GM10847 (cell line): Measurements from ENCODE around the gene RIBC1.

Source experiments
- POLR2A ChIP-seq: IDR thresholded peaks from 2 replicates; pipeline ENCODE4 v1.6.1; 2011; ENCODE audit not compliant: insufficient read length; ENCODE audit errors: extremely low read depth

The RIBC1 gene

GRCh38 chrX:53430231-53430630 is 7.6 kb downstream of the RIBC1 start:
- TF ChIP-seq POLR2A = no peak

GRCh38 chrX:53433651-53434639 is 11.3 kb downstream of the RIBC1 start, which contains the start of gene HSD17B10:
TSS of gene HSD17B10 (minus strand) at chrX:53434370. CDS start at chrX:53434345, 25 bp downstream.
- TF ChIP-seq POLR2A = peak; percentile 26

- no peak for TF ChIP-seq POLR2A
These were observed 13.3 kb downstream of the RIBC1 start for GRCh38 chrX:53435997-53436396.

GRCh38 chrX:53437206-53437605 is 14.5 kb downstream of the RIBC1 start:
- TF ChIP-seq POLR2A = no peak

- TF ChIP-seq POLR2A = no peak
These were observed 15.6 kb downstream of the RIBC1 start for GRCh38 chrX:53438174-53438831.

- no peak for TF ChIP-seq POLR2A
These were observed 16.2 kb downstream of the RIBC1 start for GRCh38 chrX:53438832-53439230.

- no peak for TF ChIP-seq POLR2A
These were observed 17.4 kb downstream of the RIBC1 start for GRCh38 chrX:53440101-53440500.

GRCh38 chrX:53440621-53441517 is 18.2 kb downstream of the RIBC1 start:
- TF ChIP-seq POLR2A = no peak

GRCh38 chrX:53441531-53442321 is 19.1 kb downstream of the RIBC1 start:
- no peak for TF ChIP-seq POLR2A

GRCh38 chrX:53442322-53442631 is 19.6 kb downstream of the RIBC1 start:
- TF ChIP-seq POLR2A = no peak

GRCh38 chrX:53445977-53446376 is 23.3 kb downstream of the RIBC1 start:
- no peak for TF ChIP-seq POLR2A

GRCh38 chrX:53447441-53447840 is 24.8 kb downstream of the RIBC1 start:
- TF ChIP-seq POLR2A = no peak

GRCh38 chrX:53449632-53450031 is 27.0 kb downstream of the RIBC1 start:
- no peak for TF ChIP-seq POLR2A

GRCh38 chrX:53452812-53453211 is 30.1 kb downstream of the RIBC1 start:
- TF ChIP-seq POLR2A = no peak
